HG02623 (cell line): ENCODE measurements around the gene TRIM49D1.
"Not testable (repeated sequence)": the region's sequence is repeated elsewhere in the genome, so short reads cannot be mapped to it uniquely, and the experiment has no call there.

ENCODE experiments used
- ATAC-seq: cut with Tn5 transposase; IDR thresholded peaks from one replicate; pipeline ENCODE4 v1.9.1; 2021; ENCODE audit warnings: moderate library complexity; ENCODE audit not compliant: unreplicated experiment

TRIM49D1 gene

GRCh38 chr11:89922195-89922660 lies at the start of gene TRIM49D1:
TSS of gene TRIM49D1 (minus strand) at chr11:89922245. CDS start at chr11:89917710, 4,535 bp downstream.
- ATAC-seq, result no peak

GRCh38 chr11:89965737-89966136 lies 43.7 kb upstream of the TRIM49D1 start, which contains the start of gene TRIM64:
TSS of gene TRIM64 (plus strand) at chr11:89966037. CDS start at chr11:89968504, 2,467 bp downstream.
- ATAC-seq, result not testable (repeated sequence)

- not testable (repeated sequence) for ATAC-seq
Observed at GRCh38 chr11:89960833-89961232, 38.8 kb upstream of the TRIM49D1 start.

GRCh38 chr11:89923764-89924163 lies 1.7 kb upstream of the TRIM49D1 start, which contains the start of gene TRIM49D2:
TSS of gene TRIM49D2 (plus strand) at chr11:89924064. CDS start at chr11:89926762, 2,698 bp downstream.
- not testable (repeated sequence) for ATAC-seq

GRCh38 chr11:89900809-89901208 lies 21.2 kb downstream of the TRIM49D1 start:
- not testable (repeated sequence) for ATAC-seq

- ATAC-seq, result not testable (repeated sequence)
Observed at GRCh38 chr11:89893245-89893644, 28.8 kb downstream of the TRIM49D1 start.

- ATAC-seq, result not testable (repeated sequence)
Observed at GRCh38 chr11:89877511-89877910, 44.5 kb downstream of the TRIM49D1 start.

GRCh38 chr11:89872588-89872987 lies 49.5 kb downstream of the TRIM49D1 start:
- not testable (repeated sequence) for ATAC-seq

- ATAC-seq, result not testable (repeated sequence)
Observed at GRCh38 chr11:89865223-89865622, 56.8 kb downstream of the TRIM49D1 start.

GRCh38 chr11:89863906-89864704 lies 57.9 kb downstream of the TRIM49D1 start:
- not testable (repeated sequence) for ATAC-seq
